ENCODE data around the gene CSNK1A1L. TPM values are rescaled to one million over a fixed set of nuclear protein-coding genes. Genes with fewer than 3 reads are reported as not detected.

The CSNK1A1L gene
- total and polyA plus RNA-seq, 10 of the 15 experiments (the other 5 are each of a cell fraction or from before 2014, with no cell fraction given), result not detected

- Histone ChIP-seq H3K4me2 (ENCODE audit: control insufficient read depth, insufficient read depth) (no peak overlapping the region), H3K9me3 (replicated peaks; ENCODE audit: control insufficient read depth, insufficient read depth, low read length) (no peaks in the 10 kb centered on the region), H4K20me1 (ENCODE audit: control insufficient read depth, insufficient read depth) (no peaks in the 10 kb centered on the region), H3K4me1 (ENCODE audit: control insufficient read depth, insufficient read depth, low read length) (no peaks in the 10 kb centered on the region), H3K27ac (ENCODE audit: control insufficient read depth, insufficient read depth) (no peak overlapping the region), H2AFZ (ENCODE audit: control insufficient read depth, low read depth, low read length) (no peak overlapping the region), H3K36me3 (ENCODE audit: control insufficient read depth in 2 of 2, insufficient read depth in 2 of 2, low read length in 1 of 2) (no peaks in the 10 kb centered on the region), H3K4me3 (no peak overlapping the region), H3K79me2 (ENCODE audit: control insufficient read depth, insufficient read depth, low read length) (no peaks in the 10 kb centered on the region), H3K27me3 (replicated peaks in 1 of 2; ENCODE audit: control insufficient read depth in 2 of 2, insufficient read depth in 2 of 2, low read length in 1 of 2) (no peaks in the 10 kb centered on the region; a peak in 1 of 4 replicates), H3K9ac (ENCODE audit: control insufficient read depth, insufficient read depth, low read length) (no peak overlapping the region)
- intact Hi-C loops (cut with micrococcal nuclease; ENCODE audit: unreplicated experiment) (loop anchor here (10.0 kb wide), 1 partner anchor 1513 kb away; no protein-coding TSS in a partner anchor), in situ Hi-C loops (cut with MboI) (loop anchor here (25.0 kb wide), 1 partner anchor 1290 kb away; no protein-coding TSS in a partner anchor)
- WGBS (ENCODE audit: insufficient coverage, insufficient replicate concordance, low lambda C conversion rate, missing lambda C conversion rate), result 41% methylated on average over 4 of the region's 4 CpGs
- BruUV-seq (replicated peaks), result no TSS peak
- ATAC-seq (no peak), DNase-seq (ENCODE audit: low read depth, low spot score) (no peak), FAIRE-seq (no peak)
- TF ChIP-seq FOS (IDR thresholded peaks at IDR 0.05; ENCODE audit: borderline replicate concordance, extremely low read depth, insufficient read length) (no peak), JUND (IDR thresholded peaks at IDR 0.05; ENCODE audit: low read depth, low read length) (no peak), RFX5 (IDR thresholded peaks at IDR 0.05; ENCODE audit: low read depth, low read length) (no peak), ZNF207 (IDR thresholded peaks at IDR 0.05; ENCODE audit: borderline replicate concordance) (no peak), ZZZ3 (IDR thresholded peaks at IDR 0.05; ENCODE audit: control insufficient read depth, insufficient read length, low read depth) (no peak), POLR2AphosphoS2 (IDR thresholded peaks at IDR 0.05; ENCODE audit: low read depth, low read length) (no peak), BHLHE40 (IDR thresholded peaks at IDR 0.05; ENCODE audit: borderline replicate concordance in 1 of 2, low read depth in 2 of 2, low read length in 1 of 2) (no peak), NR2F1 (conservative IDR thresholded peaks at IDR 0.05) (no peak)
- ChIA-PET CTCF (no interaction called here), SMC1A (ENCODE audit: uncharacterized antibody, unreplicated experiment) (no interaction called here), POLR2A (no interaction called here), RAD21 (ENCODE audit: unreplicated experiment) (no interaction called here)
These were observed 33.4 kb downstream of the CSNK1A1L start for GRCh38 chr13:37072024-37072423.
